ENCODE measurements around the gene FRAT2.
A peak's percentile ranks its signal among the peaks of the same experiment; 100 is the strongest.

The FRAT2 gene

DNA sequence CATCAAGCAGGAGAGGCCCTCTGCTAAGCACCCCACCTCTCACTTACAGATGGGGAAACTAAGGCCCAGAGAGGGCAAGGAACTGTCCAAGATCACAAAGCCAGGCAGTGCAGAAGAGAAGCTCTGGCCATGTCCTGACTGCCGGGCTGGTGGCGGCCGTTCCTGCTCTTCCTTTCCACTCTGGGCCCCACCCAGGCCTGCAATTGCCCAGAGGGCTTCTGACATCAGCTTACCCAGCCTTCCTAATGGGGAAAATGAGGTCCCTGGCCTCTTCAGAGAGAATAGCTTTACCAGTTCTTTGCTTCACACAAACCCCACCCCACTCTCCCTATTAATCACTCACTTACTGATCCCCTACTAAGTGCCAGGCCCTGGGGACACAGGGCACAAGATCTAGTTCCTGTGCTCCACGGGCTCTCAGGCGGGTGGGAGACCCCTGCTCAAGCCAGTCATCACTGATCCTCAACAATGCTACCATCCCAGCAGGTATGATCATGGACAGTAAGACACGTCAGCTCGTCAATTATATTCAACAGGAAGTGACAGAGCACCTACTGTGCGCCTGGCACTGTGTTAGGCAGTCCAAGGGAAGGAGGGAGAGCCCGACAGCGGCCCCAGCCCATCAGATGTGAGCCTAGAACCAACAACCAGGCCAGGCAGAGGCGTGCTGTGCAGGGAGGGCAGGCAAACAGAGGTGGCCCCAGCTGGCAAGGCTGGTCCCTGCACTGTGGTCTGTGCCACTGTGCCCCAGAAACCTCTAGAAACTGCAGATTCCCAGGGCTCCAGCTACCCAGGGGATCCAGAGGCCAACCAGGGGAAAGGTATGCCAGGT lies 26.4 kb upstream of the FRAT2 start:
- DNase-seq: no peak
- Histone ChIP-seq H3K4me3 (ENCODE audit: low read depth, low read length) (no peak overlapping the region), H3K4me1 (no peaks in the 10 kb centered on the region), H3K36me3 (peaks cover 31% of the 10 kb centered on the region), H3K9me3 (no peaks in the 10 kb centered on the region), H3K27me3 (no peaks in the 10 kb centered on the region)
- TF ChIP-seq, protein P1, sequence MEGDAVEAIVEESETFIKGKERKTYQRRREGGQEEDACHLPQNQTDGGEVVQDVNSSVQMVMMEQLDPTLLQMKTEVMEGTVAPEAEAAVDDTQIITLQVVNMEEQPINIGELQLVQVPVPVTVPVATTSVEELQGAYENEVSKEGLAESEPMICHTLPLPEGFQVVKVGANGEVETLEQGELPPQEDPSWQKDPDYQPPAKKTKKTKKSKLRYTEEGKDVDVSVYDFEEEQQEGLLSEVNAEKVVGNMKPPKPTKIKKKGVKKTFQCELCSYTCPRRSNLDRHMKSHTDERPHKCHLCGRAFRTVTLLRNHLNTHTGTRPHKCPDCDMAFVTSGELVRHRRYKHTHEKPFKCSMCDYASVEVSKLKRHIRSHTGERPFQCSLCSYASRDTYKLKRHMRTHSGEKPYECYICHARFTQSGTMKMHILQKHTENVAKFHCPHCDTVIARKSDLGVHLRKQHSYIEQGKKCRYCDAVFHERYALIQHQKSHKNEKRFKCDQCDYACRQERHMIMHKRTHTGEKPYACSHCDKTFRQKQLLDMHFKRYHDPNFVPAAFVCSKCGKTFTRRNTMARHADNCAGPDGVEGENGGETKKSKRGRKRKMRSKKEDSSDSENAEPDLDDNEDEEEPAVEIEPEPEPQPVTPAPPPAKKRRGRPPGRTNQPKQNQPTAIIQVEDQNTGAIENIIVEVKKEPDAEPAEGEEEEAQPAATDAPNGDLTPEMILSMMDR (IDR thresholded peaks at IDR 0.05; ENCODE audit: low read depth, low read length): no peak

DNA sequence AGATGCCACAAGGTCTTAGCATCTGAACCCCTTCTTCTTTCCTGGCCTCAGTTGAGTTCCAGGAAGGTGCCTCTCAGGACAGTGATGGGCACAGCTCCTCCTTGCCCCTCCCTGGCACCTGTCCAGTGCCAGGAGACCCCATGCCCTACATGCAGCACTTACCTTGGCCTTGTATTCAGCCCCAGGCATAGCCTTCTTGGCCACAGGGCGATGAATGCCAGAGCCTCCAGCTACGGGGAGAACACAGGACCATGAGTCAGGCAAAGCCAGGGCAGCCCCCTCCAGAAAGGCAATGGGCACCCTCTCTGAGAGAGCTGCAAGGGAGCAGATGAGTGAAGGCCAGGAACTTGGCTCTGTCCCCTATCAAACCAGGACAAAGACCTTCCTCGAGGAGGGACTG lies 24.3 kb upstream of the FRAT2 start:
- TF ChIP-seq, protein P1 (IDR thresholded peaks at IDR 0.05; ENCODE audit: low read depth, low read length): no peak
- Histone ChIP-seq H3K4me1 (no peaks in the 10 kb centered on the region), H3K36me3 (peaks cover 27% of the 10 kb centered on the region), H3K27me3 (no peaks in the 10 kb centered on the region), H3K4me3 (ENCODE audit: low read depth, low read length) (no peak overlapping the region), H3K9me3 (no peaks in the 10 kb centered on the region)
- no peak for DNase-seq

DNA sequence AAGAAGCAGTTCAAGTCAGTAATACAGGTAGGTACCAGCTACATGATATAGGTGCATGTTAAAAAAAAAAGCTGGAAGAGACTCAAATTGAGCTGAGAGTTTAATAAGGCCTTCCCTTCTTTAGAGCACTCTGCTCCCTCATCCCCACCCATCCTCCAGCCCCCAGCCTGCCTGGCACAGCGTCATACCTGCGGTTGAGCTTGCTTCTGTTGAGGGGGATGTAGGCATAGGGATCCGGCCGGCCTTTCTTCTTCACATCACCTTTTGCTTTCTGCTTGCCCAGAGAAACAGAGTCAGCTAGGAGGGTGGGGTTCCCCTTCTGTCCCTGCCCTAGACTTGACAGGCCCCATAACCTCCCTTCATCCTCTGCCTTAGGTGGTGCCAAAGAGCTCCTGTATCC lies 23.8 kb upstream of the FRAT2 start:
- Histone ChIP-seq H3K4me1 (no peaks in the 10 kb centered on the region), H3K9me3 (no peaks in the 10 kb centered on the region), H3K36me3 (peaks cover 27% of the 10 kb centered on the region), H3K4me3 (ENCODE audit: low read depth, low read length) (no peak overlapping the region), H3K27me3 (no peaks in the 10 kb centered on the region)
- no peak for DNase-seq
- TF ChIP-seq, protein P1 (IDR thresholded peaks at IDR 0.05; ENCODE audit: low read depth, low read length): no peak

DNA sequence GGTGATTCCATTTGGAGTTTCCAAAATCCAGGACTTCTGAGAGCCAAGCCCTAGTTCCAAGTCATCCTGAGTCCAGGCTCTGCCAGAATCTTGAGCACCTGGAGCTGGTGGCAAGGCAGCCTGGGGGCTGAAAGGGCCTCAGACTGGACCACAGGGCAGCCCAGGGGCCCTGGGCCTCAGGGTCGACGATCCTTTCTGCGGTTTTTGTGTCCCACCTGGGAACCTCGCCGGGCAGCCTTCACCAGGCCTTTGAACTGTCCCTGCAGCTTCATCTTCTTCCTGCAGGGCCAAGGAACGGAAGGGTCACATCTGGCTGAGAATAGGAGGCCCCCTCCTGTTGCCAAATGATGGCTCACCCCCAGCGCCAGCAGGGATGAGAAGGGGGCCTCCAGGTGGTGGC lies 22.4 kb upstream of the FRAT2 start:
- H3K36me3 ChIP-seq: peaks cover 27% of the 10 kb centered on the region

DNA sequence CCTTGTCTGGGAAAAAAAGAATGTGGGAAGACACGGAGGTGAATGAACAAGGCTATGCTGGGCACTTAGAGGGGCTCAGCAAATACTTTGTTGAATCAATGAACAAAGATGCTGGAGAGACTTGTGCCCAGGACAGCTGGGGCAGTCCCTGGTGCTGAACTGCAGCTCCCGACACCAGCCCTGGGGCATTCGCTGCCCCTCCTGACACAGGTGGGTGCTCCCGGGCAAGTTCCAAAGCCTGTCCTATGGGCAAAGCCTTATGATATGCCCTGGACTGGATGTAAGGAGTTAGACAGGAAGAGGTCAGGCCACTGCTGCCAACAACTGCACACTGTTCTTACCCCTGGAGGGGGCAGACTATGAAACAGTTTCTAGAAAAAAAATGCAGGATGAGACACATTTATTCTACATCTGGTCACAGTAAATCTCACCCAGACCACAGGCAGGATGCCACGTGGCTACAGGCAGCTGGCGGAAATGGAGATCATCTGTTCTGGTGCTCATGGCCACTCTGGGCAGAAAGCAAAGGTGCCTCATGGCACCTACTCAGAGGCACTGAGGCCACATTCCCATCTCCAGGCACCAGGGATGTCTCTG lies 21.9 kb upstream of the FRAT2 start:
- DNase-seq: no peak
- no peaks in the 10 kb centered on the region for H3K27me3 ChIP-seq
- H3K4me3 ChIP-seq (ENCODE audit: low read depth, low read length): no peak overlapping the region
- H3K4me1 ChIP-seq: no peaks in the 10 kb centered on the region
- H3K9me3 ChIP-seq: no peaks in the 10 kb centered on the region
- peaks cover 27% of the 10 kb centered on the region for H3K36me3 ChIP-seq
- TF ChIP-seq, protein P1 (IDR thresholded peaks at IDR 0.05; ENCODE audit: low read depth, low read length): no peak

More for the DNA sequence above, 22.4 kb upstream of the FRAT2 start:
- Histone ChIP-seq H3K27me3 (no peaks in the 10 kb centered on the region), H3K9me3 (no peaks in the 10 kb centered on the region), H3K4me1 (no peaks in the 10 kb centered on the region), H3K4me3 (ENCODE audit: low read depth, low read length) (no peak overlapping the region)
- TF ChIP-seq, protein P1 (IDR thresholded peaks at IDR 0.05; ENCODE audit: low read depth, low read length): no peak
- no peak for DNase-seq

DNA sequence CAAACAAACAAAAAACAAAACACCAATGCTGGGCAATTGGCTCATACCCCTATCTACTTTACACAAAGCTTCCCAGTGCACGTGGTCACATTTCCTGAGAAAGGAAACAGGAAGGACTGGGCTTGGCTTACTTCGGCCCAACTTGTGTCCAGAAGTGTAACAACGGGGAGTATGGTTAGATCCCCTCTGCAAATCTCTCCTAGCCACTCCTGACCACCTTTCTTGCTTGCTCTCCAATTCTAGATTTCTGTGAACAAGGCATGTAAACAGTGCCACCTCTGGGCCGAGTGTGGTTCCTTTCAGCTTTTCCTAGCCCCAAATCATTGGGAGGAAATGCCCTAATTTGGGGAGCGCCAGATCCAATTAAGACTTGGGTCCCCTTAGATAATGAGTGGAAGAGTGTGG lies 21.0 kb upstream of the FRAT2 start:
- no peak for DNase-seq
- no peaks in the 10 kb centered on the region for H3K27me3 ChIP-seq
- H3K4me3 ChIP-seq (ENCODE audit: low read depth, low read length): no peak overlapping the region
- TF ChIP-seq, protein P1 (IDR thresholded peaks at IDR 0.05; ENCODE audit: low read depth, low read length): peak; percentile 45
- H3K36me3 ChIP-seq: peaks cover 27% of the 10 kb centered on the region
- no peaks in the 10 kb centered on the region for H3K4me1 ChIP-seq
- no peaks in the 10 kb centered on the region for H3K9me3 ChIP-seq

Measured in BE2C (cell line).